Medulla oblongata (tissue), 1 donor: ENCODE measurements around the gene PVR.
"Not testable (repeated sequence)": the region's sequence is repeated elsewhere in the genome, so short reads cannot be mapped to it uniquely, and the experiment has no call there.

Source experiments
- DNase-seq: peaks from one replicate; pipeline ENCODE4 v3.0.0-alpha.2; 2015; ENCODE audit errors: extremely low spot score

The PVR gene

GRCh38 chr19:44698492-44699201 lies 54.9 kb downstream of the PVR start, which contains the start of gene CEACAM16:
CEACAM16 (plus strand) TSS chr19:44699151; CDS start chr19:44701457, 2,306 bp downstream.
- no peak for DNase-seq

DNA sequence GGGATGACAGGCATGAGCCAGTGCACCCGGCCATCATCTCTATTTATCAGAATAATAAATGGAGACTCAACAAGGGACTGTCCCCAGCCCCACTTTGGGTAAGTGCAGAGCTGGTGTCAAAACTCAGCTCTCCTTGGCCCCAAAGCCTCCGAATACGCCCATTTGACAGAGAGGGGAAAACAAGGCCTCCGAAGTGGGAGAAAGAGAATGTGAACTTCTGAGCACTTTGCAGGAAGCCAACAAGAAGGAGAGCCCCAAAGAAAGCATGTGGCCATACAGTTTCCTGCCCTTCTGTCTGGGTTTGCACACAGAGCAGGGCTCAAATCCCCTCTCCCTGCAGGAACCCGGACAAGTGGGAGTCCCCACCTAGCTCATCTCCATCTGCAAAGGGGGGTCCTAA lies 56.8 kb downstream of the PVR start:
- DNase-seq = no peak

GRCh38 chr19:44701228-44701627 lies 57.5 kb downstream of the PVR start:
- no peak for DNase-seq

DNA sequence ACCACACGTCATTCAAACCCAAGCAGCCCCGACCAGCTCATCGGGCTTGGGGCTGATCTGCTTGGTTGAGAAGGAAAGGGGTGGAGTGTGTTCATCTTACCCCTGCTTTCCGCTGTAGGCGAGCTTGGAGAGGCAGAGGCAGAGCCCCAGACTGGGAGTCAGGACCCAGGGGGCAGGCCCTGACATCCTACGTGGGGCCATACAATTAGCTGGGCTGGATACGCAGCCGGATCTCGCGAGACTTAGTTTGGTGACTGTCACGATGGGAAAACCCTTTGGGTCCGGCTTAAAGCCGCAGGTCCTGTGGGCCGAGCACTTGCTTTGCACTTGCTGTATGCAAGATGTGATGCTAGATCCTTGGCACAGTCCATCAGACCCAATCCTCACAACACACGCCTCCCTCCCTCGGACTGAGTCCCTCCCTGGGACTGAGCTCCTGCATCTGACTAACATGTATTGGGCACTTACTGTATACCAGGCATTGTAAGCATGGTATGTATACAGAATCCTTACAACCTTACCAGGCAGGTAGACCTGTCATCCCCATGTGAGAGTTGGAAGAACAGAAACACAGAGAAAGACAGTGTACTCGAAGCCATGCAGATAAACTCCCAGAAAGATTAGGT lies 59.0 kb downstream of the PVR start:
- DNase-seq = no peak

- no peak for DNase-seq
Measured at GRCh38 chr19:44703336-44704078, 59.8 kb downstream of the PVR start.

DNA sequence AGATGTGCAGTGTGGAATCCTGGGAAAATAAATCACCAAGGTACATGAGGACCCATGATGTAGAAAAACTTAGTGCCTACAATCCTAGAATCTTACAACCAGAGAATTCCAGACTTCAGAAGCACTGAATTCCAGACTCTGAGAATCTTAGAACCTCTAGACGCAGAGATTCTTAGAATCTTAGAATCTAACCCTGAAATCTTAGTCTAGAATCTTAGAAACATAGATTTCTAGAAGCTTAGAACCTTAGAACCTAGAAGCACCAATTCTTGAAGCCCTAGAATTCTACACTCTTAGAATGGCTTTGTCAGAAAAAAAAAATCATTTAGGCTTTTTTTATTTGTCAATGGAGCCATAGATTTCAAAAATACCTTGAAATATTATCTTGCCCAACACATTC lies 61.3 kb downstream of the PVR start:
- no peak for DNase-seq

- no peak for DNase-seq
Measured at GRCh38 chr19:44705502-44706010, 61.8 kb downstream of the PVR start.

DNA sequence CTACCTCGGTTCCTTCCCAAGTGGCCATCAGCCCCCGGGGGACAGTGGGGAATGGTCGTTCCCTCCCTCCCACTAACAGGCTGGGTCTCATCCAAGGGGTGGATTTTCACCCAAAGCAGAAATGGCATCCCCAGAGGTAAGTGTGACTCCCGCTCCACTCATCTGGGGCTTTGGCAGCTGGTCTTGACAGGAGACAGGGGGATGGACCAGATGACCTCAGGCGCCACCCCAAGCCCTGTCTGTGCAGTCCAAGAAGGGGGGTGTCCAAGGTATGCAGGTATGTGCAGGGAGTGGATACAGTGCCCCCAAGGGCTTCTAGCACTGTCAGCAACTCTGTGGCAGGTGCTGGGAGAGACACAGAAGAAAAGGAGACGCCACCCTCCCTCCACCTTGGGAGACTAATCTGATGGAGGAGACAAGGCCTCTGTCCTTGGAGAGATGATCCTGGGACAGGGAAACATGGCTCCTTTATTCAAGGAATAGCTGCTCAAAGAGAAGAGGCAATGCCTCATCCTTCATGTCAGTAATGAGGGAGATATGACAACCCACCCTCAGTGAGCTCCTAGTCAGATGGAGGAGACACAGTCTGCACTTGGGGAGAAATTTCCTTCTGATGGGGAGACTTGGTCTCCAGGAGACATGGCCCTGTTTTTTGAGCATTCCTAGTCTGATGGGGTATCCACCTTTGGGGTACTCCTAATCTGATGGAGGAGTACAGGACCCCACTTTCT lies 63.0 kb downstream of the PVR start:
- DNase-seq = no peak

DNA sequence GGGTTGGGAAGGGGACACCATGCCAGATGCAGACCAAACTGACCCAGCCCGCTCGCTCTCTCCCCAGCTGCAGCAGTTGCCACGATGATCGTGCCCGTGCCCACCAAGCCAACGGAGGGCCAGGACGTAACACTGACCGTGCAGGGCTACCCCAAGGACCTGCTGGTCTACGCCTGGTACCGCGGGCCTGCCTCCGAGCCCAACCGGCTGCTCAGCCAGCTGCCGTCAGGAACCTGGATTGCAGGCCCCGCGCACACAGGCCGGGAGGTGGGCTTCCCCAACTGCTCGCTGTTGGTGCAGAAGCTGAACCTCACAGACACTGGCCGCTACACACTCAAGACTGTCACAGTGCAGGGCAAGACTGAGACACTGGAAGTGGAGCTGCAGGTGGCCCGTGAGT lies 64.1 kb downstream of the PVR start:
- no peak for DNase-seq

DNA sequence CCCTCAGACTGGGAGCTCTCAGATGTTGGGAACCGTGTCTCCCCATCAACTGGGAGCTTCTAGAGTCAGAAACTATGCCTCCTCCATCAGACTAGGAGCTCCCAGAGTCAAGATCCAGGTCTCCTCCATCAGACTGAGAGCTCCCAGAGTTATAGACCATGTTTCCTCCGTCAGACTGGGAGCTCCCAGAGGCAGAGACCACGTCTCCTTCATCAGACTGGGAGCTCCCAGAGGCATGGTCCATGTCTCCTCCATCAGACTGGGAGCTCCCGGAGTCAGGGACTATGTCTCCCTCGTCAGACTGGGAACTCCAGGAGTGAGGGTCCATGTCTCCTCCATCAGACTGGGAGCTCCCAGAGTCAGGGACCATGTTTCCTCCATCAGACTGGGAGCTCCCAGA lies 65.2 kb downstream of the PVR start:
- DNase-seq = no peak

DNA sequence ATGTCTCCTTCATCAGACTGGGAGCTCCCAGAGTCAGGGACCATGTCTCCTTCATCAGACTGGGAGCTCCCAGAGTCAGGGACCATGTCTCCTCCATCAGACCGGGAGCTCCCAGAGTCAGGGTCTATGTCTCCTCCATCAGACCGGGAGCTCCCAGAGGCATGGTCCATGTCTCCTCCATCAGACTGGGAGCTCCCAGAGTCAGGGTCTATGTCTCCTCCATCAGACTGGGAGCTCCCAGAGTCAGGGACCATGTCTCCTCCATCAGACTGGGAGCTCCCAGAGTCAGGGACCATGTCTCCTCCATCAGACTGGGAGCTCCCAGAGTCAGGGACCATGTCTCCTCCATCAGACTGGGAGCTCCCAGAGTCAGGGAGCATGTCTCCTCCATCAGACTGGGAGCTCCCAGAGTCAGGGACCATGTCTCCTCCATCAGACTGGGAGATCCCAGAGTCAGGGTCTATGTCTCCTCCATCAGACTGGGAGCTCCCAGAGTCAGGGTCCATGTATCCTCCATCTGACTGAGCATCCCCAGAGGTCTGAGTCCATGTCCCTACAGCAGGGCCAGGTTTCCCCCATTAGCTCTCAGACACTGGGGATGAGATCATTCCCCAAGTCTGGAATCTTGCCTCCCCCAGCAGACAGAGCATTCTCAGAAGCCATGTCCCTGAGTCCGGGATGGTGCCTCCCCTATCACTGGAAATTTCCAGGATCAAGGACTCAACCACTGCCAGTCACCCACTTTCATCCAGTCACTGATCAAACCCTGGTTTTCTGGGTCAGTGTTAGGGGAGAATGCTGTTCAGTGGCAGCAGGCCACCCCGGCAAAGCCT lies 65.9 kb downstream of the PVR start:
- DNase-seq = not testable (repeated sequence)

DNA sequence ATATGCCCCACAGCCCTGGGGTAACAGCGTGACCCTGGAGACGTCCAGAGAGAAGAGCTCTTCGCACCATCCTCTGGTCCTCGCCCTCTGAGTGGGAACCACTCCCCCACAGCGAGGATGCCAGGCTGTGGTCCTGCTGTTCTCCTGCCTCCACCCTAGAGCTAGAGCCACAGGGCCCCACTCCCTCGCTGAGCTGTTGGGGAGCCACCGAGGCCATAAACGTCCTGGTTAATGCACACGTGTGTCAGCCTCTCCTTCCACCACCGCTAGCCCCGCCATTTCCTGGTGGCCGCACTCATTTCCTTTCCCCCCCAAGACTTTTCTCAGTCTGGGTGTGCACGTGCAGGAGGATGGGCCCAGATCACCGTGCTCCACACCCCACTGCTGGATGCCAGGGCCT lies 66.8 kb downstream of the PVR start:
- no peak for DNase-seq

DNA sequence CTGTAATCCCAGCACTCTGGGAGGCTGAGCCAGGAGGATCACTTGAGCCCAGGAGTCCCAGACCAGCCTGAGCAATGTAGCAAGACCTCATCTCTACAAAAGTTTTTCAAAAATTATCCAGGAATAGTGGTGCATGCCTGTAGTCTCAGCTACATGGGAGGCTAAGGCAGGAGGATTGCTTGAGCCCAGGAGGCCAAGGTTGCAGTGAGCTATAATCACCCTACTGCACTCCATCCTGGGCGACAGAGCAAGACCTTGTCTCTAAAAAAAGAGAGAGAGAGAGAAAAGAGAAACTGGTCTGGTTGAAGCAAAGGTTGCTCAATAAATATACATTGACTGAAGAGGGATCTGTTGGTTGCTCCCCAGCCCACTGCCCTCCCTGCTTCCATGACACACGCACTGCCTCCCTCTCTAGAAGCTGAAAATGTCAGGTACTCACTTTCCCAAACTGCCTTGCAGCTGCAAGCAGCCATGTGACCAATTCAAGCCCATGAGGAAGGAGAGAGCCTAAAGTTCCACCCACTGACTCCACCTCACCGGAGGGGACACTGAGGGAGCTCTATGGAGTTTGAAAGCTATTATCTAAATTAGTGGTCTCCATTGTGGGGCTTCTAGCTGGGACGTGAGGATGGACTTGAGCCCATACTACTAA lies 69.3 kb downstream of the PVR start:
- no peak for DNase-seq
